Measurements from ENCODE around the gene TUT1. TPM values are rescaled to one million over a fixed set of nuclear protein-coding genes. Genes with fewer than 3 reads are reported as not detected.
"Not testable (repeated sequence)": the region's sequence is repeated elsewhere in the genome, so short reads cannot be mapped to it uniquely, and the experiment has no call there.

TUT1 gene
- total and polyA plus RNA-seq, 9 donors, result 5.9 to 27.3 (median 18.3) TPM

DNA sequence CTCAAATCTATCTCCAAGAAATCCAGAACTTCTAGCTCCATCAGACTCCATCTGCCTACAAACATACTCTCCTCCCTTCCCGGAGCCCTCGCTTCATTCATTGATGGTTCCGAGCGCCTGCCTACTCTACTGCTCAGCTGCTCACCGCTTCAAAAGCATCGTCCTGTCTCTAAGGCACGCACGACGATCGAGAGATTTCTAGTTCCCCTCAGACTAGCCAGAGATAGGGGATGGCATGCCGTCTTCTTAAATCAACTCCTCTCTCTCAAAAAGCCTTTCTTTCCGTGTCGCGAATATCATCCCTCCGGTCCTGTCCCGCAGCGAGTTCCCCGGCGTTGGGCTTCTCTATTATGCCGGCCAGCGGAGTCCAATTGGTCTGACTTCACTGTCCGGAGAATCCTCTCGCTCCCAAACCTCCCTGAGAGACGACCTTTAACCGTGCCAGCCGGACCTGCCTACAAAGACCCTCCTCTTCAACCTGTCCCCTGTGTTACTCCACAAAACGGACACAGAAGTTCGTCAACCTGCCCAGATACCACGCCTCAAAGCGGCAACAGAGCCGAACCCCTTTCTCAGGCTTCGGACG lies 18.2 kb downstream of the TUT1 start:
- Histone ChIP-seq H3K27ac (peak overlapping the region; percentile 38 to 45), H3K4me3 (peak overlapping the region; percentile 85), H3K27me3 (no peaks in the 10 kb centered on the region), H3K36me3 (no peaks in the 10 kb centered on the region), H3K4me1 (ENCODE audit: insufficient read depth) (peaks cover 7% of the 10 kb centered on the region), H3K9me3 (no peaks in the 10 kb centered on the region)
- 0 to 1% (median 0%) methylated on average over 33 of the region's 33 CpGs for WGBS, 3 donors
- TF ChIP-seq, protein P1, sequence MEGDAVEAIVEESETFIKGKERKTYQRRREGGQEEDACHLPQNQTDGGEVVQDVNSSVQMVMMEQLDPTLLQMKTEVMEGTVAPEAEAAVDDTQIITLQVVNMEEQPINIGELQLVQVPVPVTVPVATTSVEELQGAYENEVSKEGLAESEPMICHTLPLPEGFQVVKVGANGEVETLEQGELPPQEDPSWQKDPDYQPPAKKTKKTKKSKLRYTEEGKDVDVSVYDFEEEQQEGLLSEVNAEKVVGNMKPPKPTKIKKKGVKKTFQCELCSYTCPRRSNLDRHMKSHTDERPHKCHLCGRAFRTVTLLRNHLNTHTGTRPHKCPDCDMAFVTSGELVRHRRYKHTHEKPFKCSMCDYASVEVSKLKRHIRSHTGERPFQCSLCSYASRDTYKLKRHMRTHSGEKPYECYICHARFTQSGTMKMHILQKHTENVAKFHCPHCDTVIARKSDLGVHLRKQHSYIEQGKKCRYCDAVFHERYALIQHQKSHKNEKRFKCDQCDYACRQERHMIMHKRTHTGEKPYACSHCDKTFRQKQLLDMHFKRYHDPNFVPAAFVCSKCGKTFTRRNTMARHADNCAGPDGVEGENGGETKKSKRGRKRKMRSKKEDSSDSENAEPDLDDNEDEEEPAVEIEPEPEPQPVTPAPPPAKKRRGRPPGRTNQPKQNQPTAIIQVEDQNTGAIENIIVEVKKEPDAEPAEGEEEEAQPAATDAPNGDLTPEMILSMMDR (IDR thresholded peaks at IDR 0.05), result no peak
- TF ChIP-seq EP300 (IDR thresholded peaks at IDR 0.05) (no peak), POLR2A (IDR thresholded peaks at IDR 0.05) (no peak)
- DNase-seq, result no peak
- intact Hi-C loops (cut with DNase I), result no loop called here

DNA sequence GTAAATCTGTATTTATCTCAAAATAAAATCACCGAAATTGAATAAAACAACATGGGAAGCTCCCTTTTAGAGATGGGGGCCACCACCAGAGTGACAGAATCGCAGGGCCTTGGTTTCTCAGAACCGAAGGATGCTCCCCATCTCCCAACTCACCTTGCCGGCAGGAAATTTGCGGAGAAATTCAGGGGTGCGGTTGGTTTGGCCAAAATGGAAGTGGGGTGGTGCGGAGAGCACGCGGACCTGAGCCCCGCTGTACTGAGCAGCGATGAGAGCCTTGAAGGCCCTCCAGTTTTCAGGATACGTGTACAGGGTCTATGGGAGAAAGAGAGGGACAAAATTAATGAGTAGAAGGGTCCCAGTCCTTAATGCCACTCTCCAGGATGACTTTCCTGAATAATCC lies 18.9 kb downstream of the TUT1 start:
- H3K36me3 ChIP-seq, result no peaks in the 10 kb centered on the region
- H3K4me1 ChIP-seq (ENCODE audit: insufficient read depth), result peaks cover 7% of the 10 kb centered on the region
- peak overlapping the region in 1 of 2 donors; percentile 45 for H3K27ac ChIP-seq
- H3K27me3 ChIP-seq, result no peaks in the 10 kb centered on the region
- intact Hi-C loops (cut with DNase I), result no loop called here
- TF ChIP-seq EP300 (IDR thresholded peaks at IDR 0.05) (no peak), POLR2A (IDR thresholded peaks at IDR 0.05) (no peak)
- no peaks in the 10 kb centered on the region for H3K9me3 ChIP-seq
- DNase-seq, result peak in 1 of 5 donors; percentile 21
- 46 to 64% (median 54%) methylated on average over 12 of the region's 12 CpGs for WGBS, 3 donors
- peak overlapping the region; percentile 85 for H3K4me3 ChIP-seq

DNA sequence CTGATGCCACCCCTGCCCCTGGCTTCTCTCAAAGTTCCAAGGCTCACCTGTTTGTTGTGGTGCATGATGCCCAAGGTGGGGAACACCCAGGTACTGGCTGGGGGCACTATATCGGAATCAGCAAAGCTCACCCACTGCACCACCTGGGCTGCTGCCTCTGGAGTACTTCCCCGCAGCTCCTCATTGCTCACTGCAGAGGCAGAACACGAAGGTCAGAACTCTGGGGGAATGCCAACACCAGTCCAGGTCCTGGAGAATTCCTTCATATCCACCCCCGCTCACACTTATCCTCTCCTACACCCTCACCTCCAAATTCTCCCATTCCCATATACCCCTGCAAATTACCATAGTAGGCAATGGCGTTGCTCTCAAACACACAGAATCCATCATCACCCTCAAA lies 19.8 kb downstream of the TUT1 start:
- WGBS, 3 donors, result 60 to 74% (median 66%) methylated on average over 5 of the region's 5 CpGs
- H3K4me3 ChIP-seq; H3K27me3 ChIP-seq; H3K27ac ChIP-seq; H3K4me1 ChIP-seq (ENCODE audit: insufficient read depth); H3K36me3 ChIP-seq; intact Hi-C loops (cut with DNase I); H3K9me3 ChIP-seq: not testable (repeated sequence)
- DNase-seq, result peak in 1 of 5 donors; percentile 12

DNA sequence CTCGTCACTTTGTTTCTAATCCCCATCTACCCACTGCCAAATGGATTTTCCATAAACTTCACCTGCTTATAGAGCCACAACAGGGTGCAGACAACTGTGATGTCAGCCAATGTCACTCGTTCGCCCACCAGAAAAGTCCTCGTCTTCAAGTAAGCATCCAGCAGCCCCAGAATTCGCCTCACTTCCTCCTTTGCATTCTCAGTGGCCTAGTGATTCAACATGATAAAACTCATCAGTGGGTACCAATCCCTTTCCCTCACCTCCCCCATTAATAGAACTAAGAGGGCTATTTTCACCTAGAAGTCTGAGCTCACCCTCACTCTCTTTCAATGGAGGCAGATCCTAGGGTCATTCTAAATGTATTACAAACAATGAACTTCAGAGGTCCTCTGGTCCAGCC lies 20.4 kb downstream of the TUT1 start:
- DNase-seq; H3K4me1 ChIP-seq (ENCODE audit: insufficient read depth); H3K27ac ChIP-seq; H3K36me3 ChIP-seq; H3K4me3 ChIP-seq; H3K27me3 ChIP-seq; H3K9me3 ChIP-seq; intact Hi-C loops (cut with DNase I): not testable (repeated sequence)
- 90 to 94% (median 93%) methylated on average over 5 of the region's 5 CpGs for WGBS, 3 donors

DNA sequence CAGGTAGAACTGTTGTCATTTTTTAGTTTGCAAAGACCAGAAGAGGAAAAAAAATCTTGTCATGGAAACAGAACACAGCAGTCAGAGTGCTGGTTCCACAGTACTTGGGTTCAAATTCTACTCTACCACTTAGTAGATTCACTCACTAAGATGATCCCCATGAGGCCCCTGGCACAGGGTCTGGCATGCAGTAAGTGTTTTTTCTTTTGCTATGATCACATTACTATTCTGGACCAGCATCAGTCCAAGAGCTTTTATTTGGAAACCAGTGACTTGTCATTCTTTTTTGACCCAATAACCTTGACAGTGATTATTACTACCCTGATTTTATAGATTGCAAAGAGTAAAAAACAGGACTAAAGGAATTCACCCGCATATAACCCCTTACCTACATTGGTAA lies 21.7 kb downstream of the TUT1 start:
- Histone ChIP-seq H3K4me3 (no peak overlapping the region), H3K4me1 (ENCODE audit: insufficient read depth) (peaks cover 3% of the 10 kb centered on the region), H3K9me3 (no peaks in the 10 kb centered on the region), H3K36me3 (no peaks in the 10 kb centered on the region), H3K27ac (no peak overlapping the region), H3K27me3 (no peaks in the 10 kb centered on the region)
- DNase-seq, result no peak
- no peak for TF ChIP-seq EP300 (IDR thresholded peaks at IDR 0.05)
- TF ChIP-seq POLR2A (IDR thresholded peaks at IDR 0.05), result no peak
- TF ChIP-seq, protein P1 (IDR thresholded peaks at IDR 0.05), result no peak
- WGBS, 3 donors, result 56 to 74% (median 73%) methylated on average over 1 of the region's 1 CpG
- intact Hi-C loops (cut with DNase I), result no loop called here

DNA sequence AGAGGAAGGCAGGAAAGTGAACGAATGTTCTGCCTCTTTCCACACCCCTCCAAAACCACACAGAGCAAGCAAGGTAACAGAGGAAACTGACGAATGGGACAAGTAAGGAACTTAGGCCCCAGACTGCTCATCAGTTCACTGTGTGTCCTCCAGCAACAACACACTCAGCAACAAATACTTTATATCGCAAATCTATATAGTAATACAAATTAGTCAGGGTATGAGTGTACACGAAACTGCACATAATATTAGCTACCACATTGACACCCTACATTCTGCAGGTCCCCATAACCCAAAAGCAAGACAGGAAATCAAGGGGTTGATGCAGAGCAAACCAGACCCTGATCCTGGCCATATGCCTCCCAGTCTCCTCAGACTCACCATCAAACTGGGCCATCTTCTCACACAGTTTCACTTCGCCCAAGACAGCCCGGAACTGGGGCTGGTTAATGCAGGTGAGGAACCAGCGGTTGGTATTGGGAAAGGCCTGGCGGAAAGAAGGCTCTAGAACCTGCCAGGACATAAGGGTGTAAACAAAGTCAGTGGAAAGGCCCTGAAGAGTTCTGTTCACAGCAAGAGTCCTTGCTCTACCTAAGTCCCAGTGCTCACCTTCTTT lies 24.2 kb downstream of the TUT1 start:
- Histone ChIP-seq H3K9me3 (no peaks in the 10 kb centered on the region), H3K36me3 (no peaks in the 10 kb centered on the region), H3K4me1 (ENCODE audit: insufficient read depth) (no peaks in the 10 kb centered on the region), H3K4me3 (no peak overlapping the region), H3K27ac (no peak overlapping the region), H3K27me3 (no peaks in the 10 kb centered on the region)
- TF ChIP-seq, protein P1 (IDR thresholded peaks at IDR 0.05), result no peak
- no peak for TF ChIP-seq POLR2A (IDR thresholded peaks at IDR 0.05)
- no peak for TF ChIP-seq EP300 (IDR thresholded peaks at IDR 0.05)
- intact Hi-C loops (cut with DNase I), result no loop called here
- peak in 1 of 5 donors; percentile 5 for DNase-seq
- WGBS, 3 donors, result 71 to 84% (median 82%) methylated on average over 8 of the region's 8 CpGs
